ENCODE data around the gene SPOCD1. TPM values are rescaled to one million over a fixed set of nuclear protein-coding genes. Genes with fewer than 3 reads are reported as not detected.

The SPOCD1 gene
- total RNA-seq, 4 donors from 2014 or later: 0.63 to 23.9 (median 23.2) TPM; not detected in 1

- ATAC-seq (ENCODE audit: low FRiP score) (no peak), DNase-seq (ENCODE audit: low spot score) (no peak)
- TF ChIP-seq CTCF (IDR thresholded peaks at IDR 0.05): no peak
Measured at GRCh38 chr1:31797216-31797615, 18.6 kb downstream of the SPOCD1 start.

DNA sequence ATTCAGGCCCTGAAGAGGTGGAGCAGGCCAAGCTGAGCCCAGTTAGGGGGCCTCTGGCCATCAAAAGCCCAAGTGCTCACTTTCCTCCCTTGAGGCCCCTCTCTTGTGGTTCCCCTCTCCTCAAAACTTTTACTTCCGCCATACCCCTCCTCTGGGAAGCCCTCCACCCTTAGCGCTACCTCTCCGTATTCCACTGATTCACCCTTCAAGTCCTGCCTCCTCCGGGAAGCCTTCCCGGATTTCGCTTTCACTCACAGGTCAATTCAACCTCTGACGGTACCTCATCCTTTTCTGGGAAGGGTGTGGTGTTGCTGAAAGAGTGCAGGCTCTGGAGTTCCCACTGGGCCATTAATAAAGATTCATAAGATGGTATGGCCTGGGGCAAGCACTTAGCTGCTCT, 19.1 kb downstream of the SPOCD1 start:
- ATAC-seq (ENCODE audit: low FRiP score) (no peak), DNase-seq (ENCODE audit: low spot score) (no peak)
- no peak for TF ChIP-seq CTCF (IDR thresholded peaks at IDR 0.05)

GRCh38 chr1:31795801-31796621, 19.8 kb downstream of the SPOCD1 start:
- TF ChIP-seq CTCF (IDR thresholded peaks at IDR 0.05): no peak
- no peak for ATAC-seq (ENCODE audit: low FRiP score)
- DNase-seq (ENCODE audit: low spot score): peak; percentile 22

DNA sequence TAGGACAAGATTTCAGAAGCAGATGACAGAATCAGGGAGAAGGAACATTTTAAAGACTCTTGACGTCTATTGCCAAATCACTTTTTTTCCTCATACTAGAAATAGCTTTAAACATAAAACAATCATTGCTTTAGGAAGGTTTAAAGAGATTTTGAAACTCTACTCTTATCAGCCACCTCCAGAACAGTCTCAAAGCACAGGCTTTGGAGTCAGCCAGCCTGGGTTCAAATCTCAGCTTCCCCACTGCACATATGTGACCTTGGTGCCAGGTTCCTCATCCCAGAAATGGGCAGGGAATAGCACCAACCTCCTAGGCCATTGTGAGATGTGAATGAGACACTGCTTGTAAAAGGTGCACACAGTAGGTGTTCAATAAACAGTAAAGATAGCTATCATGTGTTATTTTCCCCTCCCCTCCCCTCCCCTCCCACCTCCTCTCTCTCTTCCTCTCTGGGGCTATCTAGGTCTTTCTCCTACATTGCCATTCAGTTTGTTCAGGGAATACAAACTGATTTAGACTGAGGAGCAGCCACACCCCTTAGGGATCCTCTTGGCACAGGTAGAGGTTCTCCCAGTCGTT, 20.6 kb downstream of the SPOCD1 start:
- no peak for ATAC-seq (ENCODE audit: low FRiP score)
- no peak for DNase-seq (ENCODE audit: low spot score)
- TF ChIP-seq CTCF (IDR thresholded peaks at IDR 0.05): no peak

DNA sequence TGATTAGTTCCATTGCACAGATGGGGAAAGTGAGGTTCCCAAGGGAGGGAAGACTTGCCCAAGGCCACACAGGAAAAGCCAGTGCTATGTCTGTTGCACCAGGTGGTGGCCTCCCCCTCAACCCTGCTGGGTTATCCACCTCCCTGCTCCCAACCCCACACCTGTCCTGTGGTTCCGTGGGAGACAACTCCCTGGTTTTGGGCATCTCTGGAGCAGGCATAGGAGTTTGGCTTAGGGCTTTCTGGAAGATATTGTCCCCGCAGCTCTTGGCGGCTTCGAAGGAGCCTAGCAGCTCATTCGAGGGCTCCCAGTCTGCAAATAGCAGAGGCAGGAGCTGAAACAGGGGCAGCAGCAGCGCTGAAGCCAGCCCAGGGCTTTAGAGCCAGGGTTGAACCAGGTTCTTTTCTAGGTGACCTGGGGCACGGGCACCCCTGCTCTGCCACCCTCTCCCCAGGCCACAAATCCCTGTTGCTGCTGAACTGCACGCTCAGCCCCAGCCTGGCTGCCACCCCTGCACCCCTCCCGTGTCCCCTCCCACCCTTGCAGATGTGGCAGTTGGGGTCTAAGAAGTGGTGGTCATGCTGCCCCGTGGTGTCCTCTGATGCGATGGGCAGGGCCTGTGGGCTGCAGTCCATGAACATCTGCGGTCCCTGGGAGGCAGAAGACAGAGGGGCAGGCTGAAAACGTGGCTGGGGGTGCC, 22.1 kb downstream of the SPOCD1 start:
- no peak for ATAC-seq (ENCODE audit: low FRiP score)
- TF ChIP-seq CTCF (IDR thresholded peaks at IDR 0.05): no peak

GRCh38 chr1:31793086-31793485, 22.7 kb downstream of the SPOCD1 start:
- ATAC-seq (ENCODE audit: low FRiP score): no peak
- TF ChIP-seq CTCF (IDR thresholded peaks at IDR 0.05): no peak
- no peak for DNase-seq (ENCODE audit: low spot score)

More for the DNA sequence above, 22.1 kb downstream of the SPOCD1 start:
- no peak for DNase-seq (ENCODE audit: low spot score)

Measured in omental fat pad (tissue), 4 donors.